H1 (cell line): Measurements from ENCODE around the gene IL10. TPM values are rescaled to one million over a fixed set of nuclear protein-coding genes. Genes with fewer than 3 reads are reported as not detected.

Experiments used
- BCL11A ChIP-seq, 2 experiments: IDR thresholded peaks; one replicate each; pipeline ENCODE4 v1.6.1; 2011; ENCODE audit warnings: low read depth in 2 of 2, low read length in 2 of 2, mild to moderate bottlenecking in 2 of 2
- BRCA1 ChIP-seq: IDR thresholded peaks from 2 replicates; pipeline ENCODE4 v1.6.1; 2012; ENCODE audit warnings: low read depth, low read length, improper control_type of control experiment
- CHD2 ChIP-seq: IDR thresholded peaks from 2 replicates; pipeline ENCODE4 v1.6.1; 2012; ENCODE audit warnings: low read length, improper control_type of control experiment
- CHD7 ChIP-seq: fragments of 300-600 bp; sonication (generic); IDR thresholded peaks from 2 replicates; pipeline ENCODE4 v1.7.1; 2012; ENCODE audit warnings: low read length, moderate library complexity, mild to moderate bottlenecking, inconsistent platforms; ENCODE audit not compliant: insufficient replicate concordance
- GTF2F1 ChIP-seq: IDR thresholded peaks from 2 replicates; pipeline ENCODE4 v1.6.1; 2012; ENCODE audit warnings: low read depth, low read length, improper control_type of control experiment, borderline replicate concordance
- KDM5A ChIP-seq: fragments of 200-600 bp; IDR thresholded peaks from 2 replicates; pipeline ENCODE4 v1.7.1; 2012; ENCODE audit warnings: mild to moderate bottlenecking, low read length, inconsistent platforms, mixed read lengths
- NANOG ChIP-seq: IDR thresholded peaks from 2 replicates; pipeline ENCODE4 v1.6.1; 2011; ENCODE audit warnings: low read length, low read depth, mild to moderate bottlenecking, inconsistent platforms; ENCODE audit not compliant: insufficient read depth, poor library complexity, severe bottlenecking
- RNF2 ChIP-seq: fragments of 200-900, 300-1000 bp; sonication (generic); IDR thresholded peaks from 2 replicates; pipeline ENCODE4 v1.7.1; 2016; ENCODE audit warnings: borderline replicate concordance, low read depth, mild to moderate bottlenecking, antibody characterized with exemption, low read length; ENCODE audit not compliant: poor library complexity, severe bottlenecking; ENCODE audit errors: missing control alignments
- TAF1 ChIP-seq: IDR thresholded peaks from 2 replicates; pipeline ENCODE4 v1.6.1; 2011; ENCODE audit warnings: mild to moderate bottlenecking, low read depth, low read length
- TEAD4 ChIP-seq: IDR thresholded peaks from 2 replicates; pipeline ENCODE4 v1.6.1; 2012; ENCODE audit warnings: low read depth, low read length, inconsistent platforms, mixed read lengths
- polyA plus RNA-seq, 7 experiments: library from polyadenylated mRNA; depleted of rRNA in 3 of 7; stranded (reverse) in 5 of 7; unstranded in 2 of 7; fragments of >200 nt in 5 of 7; fragments of 200-250 nt in 2 of 7; gene quantifications; 1 replicate in 5 of 7; 2 replicates in 1 of 7; 4 replicates in 1 of 7; pipeline versions ENCODE4 v1.2.1 to v1.2.3, GENCODE V29; 2011 to 2013; ENCODE audit warnings: missing spikeins in 2 of 7, mixed read lengths in 2 of 7
- total RNA-seq: library from RNA; stranded (reverse); fragmentation: NEBNext Ultra II Directional; extraction: Animal tissue kit (Norgen Biotek cat#: 25700); gene quantifications from 2 replicates; pipeline ENCODE4 v1.2.1, GENCODE V29; 2021

The IL10 gene
- total and polyA plus RNA-seq, 2 of the 8 experiments (the other 6 are each of a cell fraction or from before 2014, with no cell fraction given), result not detected

GRCh38 chr1:206768472-206769303, 3.6 kb downstream of the IL10 start (continued):
- no peak for TF ChIP-seq CHD7
- TF ChIP-seq CHD2, result no peak
- TF ChIP-seq KDM5A, result no peak
- no peak for TF ChIP-seq GTF2F1
- no peak for TF ChIP-seq TAF1
- TF ChIP-seq NANOG, result no peak
- no peak for TF ChIP-seq BCL11A (IDR thresholded peaks at IDR 0.05; ENCODE audit: low read depth in 2 of 2, low read length in 2 of 2)
- TF ChIP-seq BRCA1, result no peak
- TF ChIP-seq TEAD4, result no peak
- no peak for TF ChIP-seq RNF2
